ENCODE results near the gene TOMM34. TPM values are rescaled to one million over a fixed set of nuclear protein-coding genes. Genes with fewer than 3 reads are reported as not detected.

The TOMM34 gene
- total RNA-seq, 2 donors from 2014 or later, result 10.6 to 17.0 TPM

GRCh38 chr20:44941120-44941691 is 19.0 kb downstream of the TOMM34 start:
- H3K27ac ChIP-seq, result no peak overlapping the region
- no peaks in the 10 kb centered on the region for H3K9me3 ChIP-seq
- no peak overlapping the region for H3K4me3 ChIP-seq
- peaks cover 40% of the 10 kb centered on the region for H3K36me3 ChIP-seq
- no peak for DNase-seq (ENCODE audit: low spot score)
- H3K4me1 ChIP-seq, result no peaks in the 10 kb centered on the region
- TF ChIP-seq CTCF (IDR thresholded peaks at IDR 0.05), result no peak
- no peaks in the 10 kb centered on the region for H3K27me3 ChIP-seq

- no peaks in the 10 kb centered on the region for H3K9me3 ChIP-seq
- H3K4me3 ChIP-seq, result no peak overlapping the region
- no peaks in the 10 kb centered on the region for H3K27me3 ChIP-seq
- H3K27ac ChIP-seq, result no peak overlapping the region
- TF ChIP-seq CTCF (IDR thresholded peaks at IDR 0.05), result no peak
- H3K4me1 ChIP-seq, result no peaks in the 10 kb centered on the region
- DNase-seq (ENCODE audit: low spot score), result no peak
- peaks cover 16% of the 10 kb centered on the region for H3K36me3 ChIP-seq
These were observed 21.6 kb downstream of the TOMM34 start for GRCh38 chr20:44938637-44939036.

GRCh38 chr20:44936510-44936909 is 23.7 kb downstream of the TOMM34 start:
- Histone ChIP-seq H3K27me3 (no peaks in the 10 kb centered on the region), H3K36me3 (no peaks in the 10 kb centered on the region), H3K27ac (no peak overlapping the region), H3K4me3 (no peak overlapping the region), H3K4me1 (no peaks in the 10 kb centered on the region), H3K9me3 (no peaks in the 10 kb centered on the region)
- no peak for DNase-seq (ENCODE audit: low spot score)
- no peak for TF ChIP-seq CTCF (IDR thresholded peaks at IDR 0.05)

GRCh38 chr20:44932916-44933315 is 27.3 kb downstream of the TOMM34 start:
- Histone ChIP-seq H3K27me3 (no peaks in the 10 kb centered on the region), H3K36me3 (no peaks in the 10 kb centered on the region), H3K27ac (no peak overlapping the region), H3K9me3 (no peaks in the 10 kb centered on the region), H3K4me1 (no peaks in the 10 kb centered on the region), H3K4me3 (no peak overlapping the region)
- TF ChIP-seq CTCF (IDR thresholded peaks at IDR 0.05), result no peak
- DNase-seq (ENCODE audit: low spot score), result no peak

GRCh38 chr20:44931911-44932310 is 28.3 kb downstream of the TOMM34 start:
- Histone ChIP-seq H3K4me1 (no peaks in the 10 kb centered on the region), H3K36me3 (no peaks in the 10 kb centered on the region), H3K9me3 (no peaks in the 10 kb centered on the region), H3K27ac (no peak overlapping the region), H3K27me3 (no peaks in the 10 kb centered on the region), H3K4me3 (no peak overlapping the region)
- no peak for DNase-seq (ENCODE audit: low spot score)
- no peak for TF ChIP-seq CTCF (IDR thresholded peaks at IDR 0.05)

- TF ChIP-seq CTCF (IDR thresholded peaks at IDR 0.05), result no peak
These were observed 29.6 kb downstream of the TOMM34 start for GRCh38 chr20:44930517-44931168.

More at GRCh38 chr20:44930517-44931168, 29.6 kb downstream of the TOMM34 start:
- Histone ChIP-seq H3K9me3 (no peaks in the 10 kb centered on the region), H3K27me3 (no peaks in the 10 kb centered on the region), H3K4me1 (no peaks in the 10 kb centered on the region), H3K36me3 (no peaks in the 10 kb centered on the region), H3K27ac (no peak overlapping the region), H3K4me3 (no peak overlapping the region)
- no peak for DNase-seq (ENCODE audit: low spot score)

Data from right atrium auricular region (tissue), 2 donors.